Suprapubic skin (tissue), 4 donors: ENCODE measurements around the gene USP6NL. TPM values are rescaled to one million over a fixed set of nuclear protein-coding genes. Genes with fewer than 3 reads are reported as not detected.

ENCODE experiments used
- DNase-seq, 2 donors: peaks; one replicate each; pipeline ENCODE4 v3.0.0-alpha.2; 2019; ENCODE audit warnings: low spot score in 2 of 2
- H3K27ac ChIP-seq: fragments of 200-600 bp; sonication (generic); one replicate; pipeline ENCODE4 v1.5.1; 2019
- H3K27me3 ChIP-seq: fragments of 200-600 bp; sonication (generic); one replicate; pipeline ENCODE4 v1.5.1; 2019
- H3K36me3 ChIP-seq: fragments of 200-600 bp; sonication (generic); one replicate; pipeline ENCODE4 v1.5.1; 2019
- H3K4me1 ChIP-seq: fragments of 200-600 bp; sonication (generic); one replicate; pipeline ENCODE4 v1.5.1; 2019
- H3K4me3 ChIP-seq: fragments of 200-600 bp; sonication (generic); one replicate; pipeline ENCODE4 v1.5.1; 2019; ENCODE audit warnings: mild to moderate bottlenecking
- H3K9me3 ChIP-seq: fragments of 200-600 bp; sonication (generic); one replicate; pipeline ENCODE4 v1.5.1; 2019
- CTCF ChIP-seq, 2 donors: fragments of 200-600 bp in 1 of 2; fragments of 450-650 bp in 1 of 2; sonication (generic) in 1 of 2; IDR thresholded peaks; one replicate each; pipeline ENCODE4 v1.5.1; 2016 to 2019; ENCODE audit warnings: antibody characterized with exemption in 2 of 2, mild to moderate bottlenecking in 1 of 2, moderate library complexity in 1 of 2
- EP300 ChIP-seq: sonication (generic); formaldehyde crosslinking; IDR thresholded peaks from one replicate; pipeline ENCODE4 v1.6.1; 2017; ENCODE audit warnings: antibody characterized with exemption
- POLR2A ChIP-seq, 2 donors: fragments of 450-650 bp; IDR thresholded peaks; one replicate each; pipeline ENCODE4 v1.6.1; 2017; ENCODE audit warnings: antibody characterized with exemption in 2 of 2, mild to moderate bottlenecking in 2 of 2, moderate library complexity in 2 of 2
- POLR2AphosphoS5 ChIP-seq, 3 donors: sonication (generic); formaldehyde crosslinking; IDR thresholded peaks; one replicate each; pipeline ENCODE4 v1.6.1; 2017; ENCODE audit warnings: antibody characterized with exemption in 3 of 3
- WGBS: methylation state at CpG from one replicate; pipeline ENCODE4 v1.1.5; 2018; 5-methylcytosine and 5-hydroxymethylcytosine counted together
- total RNA-seq, 4 donors: library from RNA; depleted of rRNA; stranded (reverse); fragments of >200 nt; gene quantifications; one replicate each; pipeline ENCODE4 v1.1.0, GENCODE V29; 2016

USP6NL gene
- total RNA-seq, 4 donors from 2014 or later = 23.2 to 33.8 (median 27.7) TPM

- DNase-seq = peak in 1 of 2 donors; percentile 67
- no peak overlapping the region for H3K4me3 ChIP-seq
- 70% methylated on average over 9 of the region's 9 CpGs for WGBS
- no peaks in the 10 kb centered on the region for H3K36me3 ChIP-seq
- TF ChIP-seq POLR2A (IDR thresholded peaks at IDR 0.05) (no peak), CTCF (IDR thresholded peaks at IDR 0.05) (no peak), EP300 (no peak), POLR2AphosphoS5 (IDR thresholded peaks at IDR 0.05) (no peak)
- H3K9me3 ChIP-seq = no peaks in the 10 kb centered on the region
- H3K27ac ChIP-seq = no peak overlapping the region
- H3K4me1 ChIP-seq = peaks cover 3% of the 10 kb centered on the region
- H3K27me3 ChIP-seq = peaks cover 39% of the 10 kb centered on the region
Observed at GRCh38 chr10:11447586-11447985, 163.9 kb downstream of the USP6NL start.

- H3K4me1 ChIP-seq = peaks cover 3% of the 10 kb centered on the region
- H3K4me3 ChIP-seq = no peak overlapping the region
- H3K27ac ChIP-seq = no peak overlapping the region
- no peaks in the 10 kb centered on the region for H3K9me3 ChIP-seq
- WGBS = 85% methylated on average over 4 of the region's 4 CpGs
- TF ChIP-seq EP300 = no peak
- TF ChIP-seq CTCF (IDR thresholded peaks at IDR 0.05) = no peak
- TF ChIP-seq POLR2A (IDR thresholded peaks at IDR 0.05) = no peak
- TF ChIP-seq POLR2AphosphoS5 (IDR thresholded peaks at IDR 0.05) = no peak
- H3K27me3 ChIP-seq = peaks cover 39% of the 10 kb centered on the region
- H3K36me3 ChIP-seq = no peaks in the 10 kb centered on the region
- peak in 1 of 2 donors; percentile 40 for DNase-seq
Observed at GRCh38 chr10:11446864-11447263, 164.6 kb downstream of the USP6NL start.

GRCh38 chr10:11446133-11446532 lies 165.3 kb downstream of the USP6NL start:
- H3K4me1 ChIP-seq = peaks cover 3% of the 10 kb centered on the region
- no peak for DNase-seq
- 74% methylated on average over 5 of the region's 5 CpGs for WGBS
- H3K4me3 ChIP-seq = no peak overlapping the region
- peaks cover 37% of the 10 kb centered on the region for H3K27me3 ChIP-seq
- H3K9me3 ChIP-seq = no peaks in the 10 kb centered on the region
- TF ChIP-seq POLR2AphosphoS5 (IDR thresholded peaks at IDR 0.05) (no peak), CTCF (IDR thresholded peaks at IDR 0.05) (no peak), POLR2A (IDR thresholded peaks at IDR 0.05) (no peak), EP300 (no peak)
- H3K27ac ChIP-seq = no peak overlapping the region
- no peaks in the 10 kb centered on the region for H3K36me3 ChIP-seq

- Histone ChIP-seq H3K9me3 (no peaks in the 10 kb centered on the region), H3K27me3 (peaks cover 41% of the 10 kb centered on the region), H3K27ac (no peak overlapping the region), H3K36me3 (no peaks in the 10 kb centered on the region), H3K4me3 (no peak overlapping the region), H3K4me1 (peaks cover 3% of the 10 kb centered on the region)
- TF ChIP-seq CTCF (IDR thresholded peaks at IDR 0.05) = no peak
- TF ChIP-seq EP300 = no peak
- TF ChIP-seq POLR2A (IDR thresholded peaks at IDR 0.05) = no peak
- TF ChIP-seq POLR2AphosphoS5 (IDR thresholded peaks at IDR 0.05) = no peak
- WGBS = 71% methylated on average over 27 of the region's 27 CpGs
- peak in 1 of 2 donors; percentile 65 for DNase-seq
Observed at GRCh38 chr10:11444531-11445228, 166.8 kb downstream of the USP6NL start.

- TF ChIP-seq EP300 = no peak
- TF ChIP-seq POLR2A (IDR thresholded peaks at IDR 0.05) = no peak
- H3K36me3 ChIP-seq = no peaks in the 10 kb centered on the region
- no peak overlapping the region for H3K4me3 ChIP-seq
- DNase-seq = no peak
- no peaks in the 10 kb centered on the region for H3K9me3 ChIP-seq
- peaks cover 3% of the 10 kb centered on the region for H3K4me1 ChIP-seq
- H3K27ac ChIP-seq = no peak overlapping the region
- peaks cover 39% of the 10 kb centered on the region for H3K27me3 ChIP-seq
- WGBS = 87% methylated on average over 10 of the region's 11 CpGs
Observed at GRCh38 chr10:11444155-11444530, 167.3 kb downstream of the USP6NL start.
